Left colon (tissue), 2 donors: ENCODE results near the gene COL18A1. TPM values are rescaled to one million over a fixed set of nuclear protein-coding genes. Genes with fewer than 3 reads are reported as not detected.

Experiments used
- ATAC-seq: fragments of 200-7000 bp; cut with Tn5 transposase; one replicate; pipeline ENCODE4 v1.9.1; 2020; ENCODE audit warnings: mild to moderate bottlenecking, moderate library complexity
- DNase-seq, 2 donors: peaks; one replicate each; pipeline ENCODE4 v3.0.0-alpha.2; 2020
- intact Hi-C, 2 donors: fragments of 100-400 bp; cut with DNase I in 1 of 2; cut with micrococcal nuclease in 1 of 2; formaldehyde crosslinking; loops; one replicate each; pipeline versions ENCODE4 v1.11.2 to v1.14.0; 2022; cut with DNase I, micrococcal nuclease
- total RNA-seq, 2 donors: library from RNA; stranded (reverse); fragmentation: NEBNext Ultra II Directional; extraction: Animal tissue kit (Norgen Biotek cat#: 25700); gene quantifications; one replicate each; pipeline ENCODE4 v1.2.1, GENCODE V29; 2021
- donor health status: DM: no; HTN: no; CAD: no.
- donor health status: DM: yes; HTN: yes; CAD: no.

COL18A1 gene
- total RNA-seq, 2 donors from 2014 or later, result 10.6 to 17.0 TPM

GRCh38 chr21:45456584-45457160 is 51.7 kb downstream of the COL18A1 start:
- no peak for DNase-seq
- intact Hi-C loops, result no loop called here
- ATAC-seq, result no peak

GRCh38 chr21:45457161-45457831 is 52.3 kb downstream of the COL18A1 start:
- intact Hi-C loops, result no loop called here
- DNase-seq (no peak), ATAC-seq (no peak)

GRCh38 chr21:45457832-45458172 is 52.8 kb downstream of the COL18A1 start:
- intact Hi-C loops, result no loop called here
- DNase-seq (no peak), ATAC-seq (no peak)

GRCh38 chr21:45458281-45459170 is 53.6 kb downstream of the COL18A1 start:
- ATAC-seq (no peak), DNase-seq (no peak)
- intact Hi-C loops, result no loop called here

- intact Hi-C loops, result no loop called here
- DNase-seq (no peak), ATAC-seq (no peak)
These were observed 54.4 kb downstream of the COL18A1 start for GRCh38 chr21:45459171-45460010.

GRCh38 chr21:45460011-45460565 is 55.1 kb downstream of the COL18A1 start:
- no peak for DNase-seq

GRCh38 chr21:45460611-45461368 is 55.8 kb downstream of the COL18A1 start:
- intact Hi-C loops, result no loop called here
- DNase-seq, result no peak
- ATAC-seq, result no peak

More at GRCh38 chr21:45460011-45460565, 55.1 kb downstream of the COL18A1 start:
- intact Hi-C loops, result no loop called here
- no peak for ATAC-seq

GRCh38 chr21:45461369-45461750 is 56.4 kb downstream of the COL18A1 start:
- ATAC-seq (no peak), DNase-seq (no peak)
- intact Hi-C loops, result no loop called here

GRCh38 chr21:45461806-45462341 is 56.9 kb downstream of the COL18A1 start:
- intact Hi-C loops, result no loop called here
- DNase-seq (no peak), ATAC-seq (no peak)

- intact Hi-C loops, result no loop called here
- DNase-seq (no peak), ATAC-seq (no peak)
These were observed 58.9 kb downstream of the COL18A1 start for GRCh38 chr21:45463871-45464270.

- DNase-seq, result no peak
- intact Hi-C loops, result no loop called here
- no peak for ATAC-seq
These were observed 59.3 kb downstream of the COL18A1 start for GRCh38 chr21:45464309-45464708.

- ATAC-seq (peak; percentile 17), DNase-seq (no peak)
- intact Hi-C loops, result no loop called here
These were observed 60.1 kb downstream of the COL18A1 start for GRCh38 chr21:45465105-45465504.

GRCh38 chr21:45465611-45466329 is 60.8 kb downstream of the COL18A1 start:
- DNase-seq (no peak), ATAC-seq (no peak)
- intact Hi-C loops, result no loop called here

GRCh38 chr21:45466330-45467220 is 61.6 kb downstream of the COL18A1 start:
- intact Hi-C loops, result no loop called here
- ATAC-seq (no peak), DNase-seq (no peak)

- intact Hi-C loops, result no loop called here
- no peak for ATAC-seq
- no peak for DNase-seq
These were observed 62.3 kb downstream of the COL18A1 start for GRCh38 chr21:45467221-45467779.
